GM12874 (cell line): ENCODE results near the gene BARHL2.

Experiments used
- CTCF ChIP-seq: IDR thresholded peaks from 2 replicates; pipeline ENCODE4 v1.5.1; 2011; ENCODE audit warnings: low read depth, mild to moderate bottlenecking, control low read depth, low read length, moderate library complexity; ENCODE audit not compliant: insufficient read depth

The BARHL2 gene

GRCh38 chr1:90712915-90713730 lies 4.0 kb downstream of the BARHL2 start:
- TF ChIP-seq CTCF = no peak

- TF ChIP-seq CTCF = no peak
Measured at GRCh38 chr1:90712153-90712856, 4.8 kb downstream of the BARHL2 start.

- no peak for TF ChIP-seq CTCF
Measured at GRCh38 chr1:90711696-90712095, 5.4 kb downstream of the BARHL2 start.

- TF ChIP-seq CTCF = no peak
Measured at GRCh38 chr1:90710579-90711536, 6.2 kb downstream of the BARHL2 start.

DNA sequence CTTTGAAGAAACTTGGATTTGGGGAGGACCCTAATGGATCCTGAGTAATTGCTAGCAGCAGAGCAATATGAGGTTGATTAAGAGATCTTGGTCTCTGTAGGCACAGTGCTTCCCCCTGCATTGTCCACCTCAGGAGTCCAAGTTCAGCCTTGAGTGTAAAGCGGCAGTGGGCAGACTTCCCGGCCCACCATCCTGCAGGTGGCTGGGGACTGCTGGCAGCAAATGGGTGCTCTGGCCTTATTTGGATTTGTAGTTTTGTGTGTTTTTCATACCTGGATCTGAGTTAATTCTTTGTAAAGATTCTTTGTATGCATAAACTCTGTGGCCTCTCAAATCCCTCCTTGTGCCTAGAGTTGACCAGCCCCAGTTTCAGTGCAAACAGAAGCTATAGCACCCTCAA lies 7.6 kb downstream of the BARHL2 start:
- TF ChIP-seq CTCF = no peak

DNA sequence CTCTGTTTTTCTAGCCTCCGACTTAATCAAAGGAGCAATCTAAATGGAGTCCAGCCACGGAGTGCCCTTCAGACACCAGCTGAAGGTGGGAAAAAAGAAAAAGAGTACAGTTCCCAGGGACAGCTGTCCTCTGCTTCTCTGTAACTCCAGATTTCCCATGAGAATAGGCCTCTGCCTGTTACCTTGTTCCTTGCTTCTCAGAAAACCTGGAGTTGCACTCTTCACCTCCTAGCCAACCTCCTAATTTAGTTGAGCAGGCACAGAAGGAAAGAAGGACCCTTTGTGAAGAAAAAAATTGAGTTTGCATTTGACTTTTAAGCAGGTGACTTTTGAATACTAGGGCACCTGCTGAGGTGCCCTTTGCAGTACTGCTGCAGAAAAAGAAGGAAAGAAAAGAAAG lies 8.3 kb downstream of the BARHL2 start:
- TF ChIP-seq CTCF = no peak
